Peyer's patch (tissue), 4 donors: ENCODE measurements around the gene ZNF69.

Experiments
- POLR2A ChIP-seq, 2 donors: fragments of 450-650 bp; IDR thresholded peaks; one replicate each; pipeline ENCODE4 v1.5.1; 2017; ENCODE audit warnings: antibody characterized with exemption in 2 of 2, mild to moderate bottlenecking in 2 of 2, moderate library complexity in 2 of 2
- TF ChIP-seq, protein P1 (sequence below), 6 experiments: fragments of 450-650 bp in 4 of 6; fragments of 200-600 bp in 2 of 6; sonication (generic) in 1 of 6; IDR thresholded peaks; one replicate each; pipeline ENCODE4 v1.5.1; 2017 to 2019; ENCODE audit warnings: antibody characterized with exemption in 6 of 6, mild to moderate bottlenecking in 3 of 6, moderate library complexity in 1 of 6

- no peak for TF ChIP-seq POLR2A (IDR thresholded peaks at IDR 0.05)
- TF ChIP-seq, protein P1, sequence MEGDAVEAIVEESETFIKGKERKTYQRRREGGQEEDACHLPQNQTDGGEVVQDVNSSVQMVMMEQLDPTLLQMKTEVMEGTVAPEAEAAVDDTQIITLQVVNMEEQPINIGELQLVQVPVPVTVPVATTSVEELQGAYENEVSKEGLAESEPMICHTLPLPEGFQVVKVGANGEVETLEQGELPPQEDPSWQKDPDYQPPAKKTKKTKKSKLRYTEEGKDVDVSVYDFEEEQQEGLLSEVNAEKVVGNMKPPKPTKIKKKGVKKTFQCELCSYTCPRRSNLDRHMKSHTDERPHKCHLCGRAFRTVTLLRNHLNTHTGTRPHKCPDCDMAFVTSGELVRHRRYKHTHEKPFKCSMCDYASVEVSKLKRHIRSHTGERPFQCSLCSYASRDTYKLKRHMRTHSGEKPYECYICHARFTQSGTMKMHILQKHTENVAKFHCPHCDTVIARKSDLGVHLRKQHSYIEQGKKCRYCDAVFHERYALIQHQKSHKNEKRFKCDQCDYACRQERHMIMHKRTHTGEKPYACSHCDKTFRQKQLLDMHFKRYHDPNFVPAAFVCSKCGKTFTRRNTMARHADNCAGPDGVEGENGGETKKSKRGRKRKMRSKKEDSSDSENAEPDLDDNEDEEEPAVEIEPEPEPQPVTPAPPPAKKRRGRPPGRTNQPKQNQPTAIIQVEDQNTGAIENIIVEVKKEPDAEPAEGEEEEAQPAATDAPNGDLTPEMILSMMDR (IDR thresholded peaks at IDR 0.05), result no peak
Measured at GRCh38 chr19:11902228-11902627, 14.6 kb downstream of the ZNF69 start.
